ENCODE data around the gene KRT6B. TPM values are rescaled to one million over a fixed set of nuclear protein-coding genes. Genes with fewer than 3 reads are reported as not detected.

Gene KRT6B
- total RNA-seq, 1 experiment from 2014 or later, result not detected

GRCh38 chr12:52398176-52398575 is 53.8 kb downstream of the KRT6B start:
- Histone ChIP-seq H3K9me2 (ENCODE audit: insufficient read depth) (no peaks in the 10 kb centered on the region), H3K9ac (ENCODE audit: low read length) (no peak overlapping the region), H2AFZ (ENCODE audit: low read depth, low read length, poor library complexity, severe bottlenecking) (no peak overlapping the region), H3K4me3 (replicated peaks in 1 of 2; ENCODE audit: low read depth in 1 of 2, low read length in 2 of 2) (no peak overlapping the region), H3K79me2 (ENCODE audit: insufficient read depth, low read length) (no peaks in the 10 kb centered on the region), H3K4me2 (ENCODE audit: low read length) (no peak overlapping the region), H3K9me3 (ENCODE audit: control insufficient read depth in 1 of 2, insufficient read depth in 1 of 2, low read depth in 1 of 2, low read length in 2 of 2) (no peaks in the 10 kb centered on the region), H4K20me1 (ENCODE audit: insufficient read depth) (no peaks in the 10 kb centered on the region), H3K27ac (ENCODE audit: low read depth, low read length) (no peak overlapping the region), H3K27me3 (ENCODE audit: insufficient read depth, low read length) (no peaks in the 10 kb centered on the region), H3K36me3 (ENCODE audit: control insufficient read depth in 1 of 2, insufficient read depth in 2 of 2, low read length in 2 of 2) (no peaks in the 10 kb centered on the region), H3K4me1 (ENCODE audit: control insufficient read depth in 1 of 2, insufficient read depth in 2 of 2, low read length in 2 of 2) (peaks cover 0 to 5% of the 10 kb centered on the region in 2 experiments; a peak in 1 of 4 replicates)
- ChIA-PET CTCF (interaction anchor here (0.6 to 3.4 kb wide), 4 partner anchors 469 to 487 kb away, joined by 3 to 12 read pairs (median 4); no protein-coding TSS in a partner anchor), POLR2A (no interaction called here), RAD21 (ENCODE audit: low non-redundant PET in 1 of 2, low total read pairs in 2 of 2, uncharacterized antibody in 2 of 2, unreplicated experiment in 2 of 2) (interaction anchor here in 1 of 2 experiments (0.7 kb wide), 1 partner anchor 10 kb away, joined by 3 read pairs; no protein-coding TSS in a partner anchor)
- ATAC-seq (no peak), DNase-seq (ENCODE audit: low read depth, low spot score) (no peak)
- intact Hi-C loops (cut with micrococcal nuclease), result loop anchor here (5.0 kb wide), 3 partner anchors 164 to 256 kb away; no protein-coding TSS in a partner anchor
- BruUV-seq (replicated peaks), result no TSS peak
- TF ChIP-seq ELF1 (IDR thresholded peaks at IDR 0.05; ENCODE audit: borderline replicate concordance, low read depth), result no peak
- peak in 1 of 3 experiments; percentile 10; a peak in 1 of 6 replicates for TF ChIP-seq CTCF (IDR thresholded peaks at IDR 0.05 in 2 of 3, conservative IDR thresholded peaks at IDR 0.05 in 1 of 3; ENCODE audit: borderline replicate concordance in 1 of 3, insufficient read depth in 1 of 3, low read depth in 2 of 3, low read length in 2 of 3)

- H4K20me1 ChIP-seq (ENCODE audit: insufficient read depth), result no peaks in the 10 kb centered on the region
- no peak for TF ChIP-seq ATF3 (IDR thresholded peaks at IDR 0.05)
- TF ChIP-seq ZNF274 (IDR thresholded peaks at IDR 0.05; ENCODE audit: low read depth, low read length), result no peak
- no peak for TF ChIP-seq REST (IDR thresholded peaks at IDR 0.05; ENCODE audit: low read depth)
- TF ChIP-seq CBX3 (IDR thresholded peaks at IDR 0.05; ENCODE audit: low read depth), result no peak
- TF ChIP-seq EZH2phosphoT487 (IDR thresholded peaks at IDR 0.05; ENCODE audit: borderline replicate concordance), result no peak
- no peak for TF ChIP-seq POLR2AphosphoS5 (IDR thresholded peaks at IDR 0.05; ENCODE audit: low read depth, low read length)
- no peak for TF ChIP-seq POLR2A (IDR thresholded peaks at IDR 0.05; ENCODE audit: borderline replicate concordance, extremely low read depth, insufficient read depth, insufficient read length)
- no peak for TF ChIP-seq EGR1 (IDR thresholded peaks at IDR 0.05; ENCODE audit: low read depth)
- intact Hi-C loops (cut with micrococcal nuclease), result loop anchor here (1.0 to 5.0 kb wide), 4 partner anchors 111 to 254 kb away; no protein-coding TSS in a partner anchor
- ChIA-PET RAD21 (ENCODE audit: low non-redundant PET in 1 of 2, low total read pairs in 2 of 2, uncharacterized antibody in 2 of 2, unreplicated experiment in 2 of 2) (interaction anchor here in 1 of 2 experiments (1.4 kb wide), 1 partner anchor 474 kb away, joined by 7 read pairs; no protein-coding TSS in a partner anchor), POLR2A (interaction anchor here (1.4 to 2.1 kb wide), 2 partner anchors 165 to 469 kb away, joined by 3 to 6 read pairs; no protein-coding TSS in a partner anchor), CTCF (interaction anchor here (1.1 to 4.0 kb wide), 14 partner anchors 10 to 584 kb away, joined by 3 to 73 read pairs (median 11); partner anchors contain the start of genes KRT82 and KRT84)
- no peaks in the 10 kb centered on the region for H3K79me2 ChIP-seq (ENCODE audit: insufficient read depth, low read length)
- H3K4me3 ChIP-seq (replicated peaks in 1 of 2; ENCODE audit: low read depth in 1 of 2, low read length in 2 of 2), result no peak overlapping the region
- no peak overlapping the region for H2AFZ ChIP-seq (ENCODE audit: low read depth, low read length, poor library complexity, severe bottlenecking)
- H3K4me2 ChIP-seq (ENCODE audit: low read length), result no peak overlapping the region
- BruUV-seq (replicated peaks), result no TSS peak
- H3K9me3 ChIP-seq (ENCODE audit: control insufficient read depth in 1 of 2, insufficient read depth in 1 of 2, low read depth in 1 of 2, low read length in 2 of 2), result no peaks in the 10 kb centered on the region
- no peak overlapping the region for H3K27ac ChIP-seq (ENCODE audit: low read depth, low read length)
- no peaks in the 10 kb centered on the region for H3K9me2 ChIP-seq (ENCODE audit: insufficient read depth)
- DNase-seq (ENCODE audit: low read depth, low spot score), result no peak
- ATAC-seq, result no peak
- H3K9ac ChIP-seq (ENCODE audit: low read length), result no peak overlapping the region
- H3K36me3 ChIP-seq (ENCODE audit: control insufficient read depth in 1 of 2, insufficient read depth in 2 of 2, low read length in 2 of 2), result no peaks in the 10 kb centered on the region
- H3K4me1 ChIP-seq (ENCODE audit: control insufficient read depth in 1 of 2, insufficient read depth in 2 of 2, low read length in 2 of 2), result peaks cover 0 to 6% of the 10 kb centered on the region in 2 experiments; a peak in 1 of 4 replicates
- no peaks in the 10 kb centered on the region for H3K27me3 ChIP-seq (ENCODE audit: insufficient read depth, low read length)
These were observed 55.3 kb downstream of the KRT6B start for GRCh38 chr12:52396656-52397055.
